NB4 (cell line): ENCODE data around the gene MNX1.

Source experiments
- DNase-seq: peaks from one replicate; pipeline ENCODE4 v3.0.0; 2010; ENCODE audit warnings: low read depth
- H3K4me3 ChIP-seq: one replicate; pipeline ENCODE4 v1.5.1; 2011; ENCODE audit warnings: mild to moderate bottlenecking, low read depth, low read length, moderate library complexity
- MAX ChIP-seq: IDR thresholded peaks from 2 replicates; pipeline ENCODE4 v1.6.1; 2011; ENCODE audit warnings: low read depth, low read length
- MYC ChIP-seq: IDR thresholded peaks from 2 replicates; pipeline ENCODE4 v1.6.1; 2011; ENCODE audit warnings: low read depth, low read length
- POLR2A ChIP-seq: IDR thresholded peaks from 2 replicates; pipeline ENCODE4 v1.6.1; 2011; ENCODE audit warnings: mild to moderate bottlenecking; ENCODE audit not compliant: insufficient read length; ENCODE audit errors: extremely low read depth
- TF ChIP-seq, protein P1 (sequence below): IDR thresholded peaks from one replicate; pipeline ENCODE4 v1.5.1; 2012; ENCODE audit warnings: low read depth, low read length

The MNX1 gene

DNA sequence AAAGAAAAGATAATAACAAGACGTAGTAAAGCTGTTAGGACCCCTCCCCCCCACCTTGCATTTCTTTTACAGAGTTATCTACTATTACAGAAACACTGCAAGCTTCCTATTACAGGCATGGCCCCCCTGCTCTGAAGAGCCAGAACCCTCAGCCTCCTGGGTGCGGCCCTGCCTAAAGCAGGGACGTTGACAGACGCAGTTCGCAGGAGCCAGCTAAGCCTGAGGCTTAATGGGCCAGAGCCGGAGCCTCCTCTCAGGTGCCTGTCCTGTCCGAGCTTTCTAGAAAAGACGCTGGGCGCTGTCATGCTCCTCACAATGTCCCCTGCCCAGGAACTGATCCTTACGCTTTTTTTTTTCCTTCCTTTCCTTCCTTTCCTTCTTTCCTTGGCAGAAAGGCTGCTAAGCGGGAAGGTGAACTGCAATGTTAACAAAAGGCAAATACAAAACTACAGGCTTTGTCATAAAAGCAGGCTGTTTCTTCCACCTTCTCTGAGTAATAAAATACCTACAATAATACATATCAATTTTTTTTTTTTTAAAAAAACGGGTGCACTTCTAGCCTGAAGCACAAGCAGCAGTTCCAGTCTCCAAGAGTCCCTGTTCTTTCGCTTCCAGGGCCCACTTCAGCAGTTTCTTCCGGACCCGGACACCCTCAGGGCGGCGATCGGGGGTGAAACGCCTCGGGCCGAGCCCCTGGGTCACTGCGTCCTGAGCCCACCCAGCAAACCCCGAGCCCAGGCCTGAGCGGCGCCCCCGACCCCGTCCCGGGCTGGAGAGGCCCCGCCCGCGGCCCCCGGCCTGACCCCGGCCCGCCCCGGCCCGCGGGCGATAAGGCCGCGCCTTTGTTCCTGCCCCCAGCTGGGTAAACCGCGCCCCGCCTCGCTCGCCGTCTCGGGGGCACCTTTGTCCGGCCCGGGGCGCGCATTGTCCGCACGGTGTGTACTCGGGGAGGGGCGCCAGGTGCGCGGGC lies 11.2 kb downstream of the MNX1 start:
- no peak for DNase-seq
- no peak overlapping the region for H3K4me3 ChIP-seq
- TF ChIP-seq POLR2A, result no peak
- TF ChIP-seq, protein P1, sequence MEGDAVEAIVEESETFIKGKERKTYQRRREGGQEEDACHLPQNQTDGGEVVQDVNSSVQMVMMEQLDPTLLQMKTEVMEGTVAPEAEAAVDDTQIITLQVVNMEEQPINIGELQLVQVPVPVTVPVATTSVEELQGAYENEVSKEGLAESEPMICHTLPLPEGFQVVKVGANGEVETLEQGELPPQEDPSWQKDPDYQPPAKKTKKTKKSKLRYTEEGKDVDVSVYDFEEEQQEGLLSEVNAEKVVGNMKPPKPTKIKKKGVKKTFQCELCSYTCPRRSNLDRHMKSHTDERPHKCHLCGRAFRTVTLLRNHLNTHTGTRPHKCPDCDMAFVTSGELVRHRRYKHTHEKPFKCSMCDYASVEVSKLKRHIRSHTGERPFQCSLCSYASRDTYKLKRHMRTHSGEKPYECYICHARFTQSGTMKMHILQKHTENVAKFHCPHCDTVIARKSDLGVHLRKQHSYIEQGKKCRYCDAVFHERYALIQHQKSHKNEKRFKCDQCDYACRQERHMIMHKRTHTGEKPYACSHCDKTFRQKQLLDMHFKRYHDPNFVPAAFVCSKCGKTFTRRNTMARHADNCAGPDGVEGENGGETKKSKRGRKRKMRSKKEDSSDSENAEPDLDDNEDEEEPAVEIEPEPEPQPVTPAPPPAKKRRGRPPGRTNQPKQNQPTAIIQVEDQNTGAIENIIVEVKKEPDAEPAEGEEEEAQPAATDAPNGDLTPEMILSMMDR, result no peak
- no peak for TF ChIP-seq MAX
- TF ChIP-seq MYC, result no peak

DNA sequence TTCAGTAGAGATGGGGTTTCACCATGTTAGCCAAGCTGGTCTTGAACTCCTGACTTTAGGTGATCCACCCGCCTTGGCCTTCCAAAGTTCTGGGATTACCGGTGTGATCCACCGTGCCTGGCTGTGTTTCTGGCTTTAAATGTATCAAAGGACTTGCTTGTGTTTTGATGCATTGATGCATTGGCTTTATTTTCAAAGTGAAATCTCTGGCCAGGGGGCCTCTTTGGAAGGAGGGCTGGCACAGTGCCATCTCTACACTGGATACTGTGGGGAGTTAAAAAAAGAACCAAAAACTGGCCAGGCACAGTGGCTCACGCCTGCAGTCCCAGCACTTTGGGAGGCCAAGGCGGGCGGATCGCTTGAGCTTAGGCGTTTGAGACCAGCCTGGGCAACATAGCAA lies 16.0 kb downstream of the MNX1 start:
- no peak for DNase-seq
- no peak overlapping the region for H3K4me3 ChIP-seq
- TF ChIP-seq MYC, result no peak
- no peak for TF ChIP-seq POLR2A
- no peak for TF ChIP-seq MAX
- TF ChIP-seq, protein P1, result no peak

GRCh38 chr7:156993925-156994235 lies 16.6 kb downstream of the MNX1 start:
- no peak for DNase-seq
- TF ChIP-seq POLR2A, result no peak
- TF ChIP-seq MAX, result no peak
- no peak for TF ChIP-seq MYC
- TF ChIP-seq, protein P1, result no peak
- no peak overlapping the region for H3K4me3 ChIP-seq

GRCh38 chr7:156993021-156993924 lies 17.2 kb downstream of the MNX1 start:
- H3K4me3 ChIP-seq, result no peak overlapping the region
- no peak for DNase-seq
- TF ChIP-seq, protein P1, result no peak
- TF ChIP-seq POLR2A (no peak), MYC (no peak), MAX (no peak)

GRCh38 chr7:156989766-156990535 lies 20.5 kb downstream of the MNX1 start:
- DNase-seq, result no peak
- TF ChIP-seq POLR2A, result no peak
- no peak for TF ChIP-seq MAX
- no peak for TF ChIP-seq MYC
- TF ChIP-seq, protein P1, result no peak
- no peak overlapping the region for H3K4me3 ChIP-seq
